ENCODE measurements around the gene HSPH1.

HSPH1 gene

DNA sequence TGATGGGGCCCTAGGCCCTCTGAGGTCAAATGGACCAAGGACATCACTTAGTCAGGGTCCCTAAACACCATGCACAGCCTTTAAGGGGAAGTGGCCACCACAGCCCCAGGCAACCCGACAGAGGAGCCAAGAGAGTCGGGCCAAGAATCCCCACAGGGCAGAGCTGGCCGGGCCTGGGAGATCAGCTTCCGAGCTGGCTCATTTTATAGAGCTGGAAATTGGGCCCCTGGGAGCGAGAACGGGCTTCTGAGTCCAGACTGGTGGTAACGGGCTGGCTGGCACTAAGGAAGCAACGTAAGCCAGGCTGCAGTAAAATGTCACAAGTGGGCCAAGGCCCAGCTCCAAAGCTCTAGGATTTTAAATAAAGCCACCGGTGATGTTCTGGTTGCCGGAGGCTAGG lies 51.1 kb downstream of the HSPH1 start:
- no peaks in the 10 kb centered on the region for H3K36me3 ChIP-seq (replicated peaks; ENCODE audit: insufficient read depth, low read length)
- H3K9ac ChIP-seq (ENCODE audit: low read length), result no peak overlapping the region
- no peak overlapping the region for H2AFZ ChIP-seq (ENCODE audit: low read length)
- H3K4me2 ChIP-seq (ENCODE audit: low read depth, low read length), result no peak overlapping the region
- no peaks in the 10 kb centered on the region for H3F3A ChIP-seq (ENCODE audit: insufficient read depth, low read length)
- H3K79me2 ChIP-seq (ENCODE audit: low read length), result no peaks in the 10 kb centered on the region
- no peak overlapping the region for H3K27ac ChIP-seq (ENCODE audit: low read length)
- H3K9me3 ChIP-seq (replicated peaks; ENCODE audit: insufficient read depth, low read length), result no peaks in the 10 kb centered on the region
- no peaks in the 10 kb centered on the region for H4K20me1 ChIP-seq (ENCODE audit: insufficient read depth, low read length)
- no peaks in the 10 kb centered on the region for H3K9me2 ChIP-seq (replicated peaks; ENCODE audit: insufficient read depth, low read length)
- TF ChIP-seq EZH2phosphoT487 (IDR thresholded peaks at IDR 0.05; ENCODE audit: low read length), result no peak
- no peak overlapping the region for H3K4me3 ChIP-seq (ENCODE audit: low read length)
- DNase-seq, result no peak
- H3K27me3 ChIP-seq (replicated peaks; ENCODE audit: insufficient read depth, low read length), result no peaks in the 10 kb centered on the region
- H3K4me1 ChIP-seq (ENCODE audit: low read length), result no peaks in the 10 kb centered on the region

DNA sequence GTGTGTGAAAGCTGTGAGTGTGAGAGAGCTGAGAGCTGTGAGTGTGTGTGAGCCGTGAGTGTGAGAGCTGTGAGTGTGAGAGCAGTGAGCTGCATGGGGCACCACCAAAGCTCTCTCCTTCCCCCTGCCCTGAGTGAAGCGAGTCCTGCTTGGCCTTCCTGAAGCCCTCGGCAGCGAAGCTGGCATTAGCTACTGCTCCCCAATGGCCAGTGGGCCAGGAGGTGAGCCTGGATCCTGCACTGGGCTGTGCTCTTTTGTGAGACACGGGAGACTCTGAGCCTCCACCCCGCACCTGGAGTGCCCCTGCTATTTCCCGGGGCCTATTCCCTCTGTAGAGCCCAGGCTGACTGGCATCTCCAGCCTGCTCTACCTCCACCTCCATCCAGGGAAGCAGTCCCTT lies 51.5 kb downstream of the HSPH1 start:
- TF ChIP-seq EZH2 (optimal IDR thresholded peaks at IDR 0.05; ENCODE audit: low read depth, low read length), result no peak
- no peak for TF ChIP-seq EZH2phosphoT487 (IDR thresholded peaks at IDR 0.05; ENCODE audit: low read length)
- TF ChIP-seq, protein P1, sequence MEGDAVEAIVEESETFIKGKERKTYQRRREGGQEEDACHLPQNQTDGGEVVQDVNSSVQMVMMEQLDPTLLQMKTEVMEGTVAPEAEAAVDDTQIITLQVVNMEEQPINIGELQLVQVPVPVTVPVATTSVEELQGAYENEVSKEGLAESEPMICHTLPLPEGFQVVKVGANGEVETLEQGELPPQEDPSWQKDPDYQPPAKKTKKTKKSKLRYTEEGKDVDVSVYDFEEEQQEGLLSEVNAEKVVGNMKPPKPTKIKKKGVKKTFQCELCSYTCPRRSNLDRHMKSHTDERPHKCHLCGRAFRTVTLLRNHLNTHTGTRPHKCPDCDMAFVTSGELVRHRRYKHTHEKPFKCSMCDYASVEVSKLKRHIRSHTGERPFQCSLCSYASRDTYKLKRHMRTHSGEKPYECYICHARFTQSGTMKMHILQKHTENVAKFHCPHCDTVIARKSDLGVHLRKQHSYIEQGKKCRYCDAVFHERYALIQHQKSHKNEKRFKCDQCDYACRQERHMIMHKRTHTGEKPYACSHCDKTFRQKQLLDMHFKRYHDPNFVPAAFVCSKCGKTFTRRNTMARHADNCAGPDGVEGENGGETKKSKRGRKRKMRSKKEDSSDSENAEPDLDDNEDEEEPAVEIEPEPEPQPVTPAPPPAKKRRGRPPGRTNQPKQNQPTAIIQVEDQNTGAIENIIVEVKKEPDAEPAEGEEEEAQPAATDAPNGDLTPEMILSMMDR (IDR thresholded peaks at IDR 0.05; ENCODE audit: low read length), result no peak
- no peak overlapping the region for H3K4me3 ChIP-seq (ENCODE audit: low read length)
- H3K9me2 ChIP-seq (replicated peaks; ENCODE audit: insufficient read depth, low read length), result no peaks in the 10 kb centered on the region
- no peaks in the 10 kb centered on the region for H3K9me3 ChIP-seq (replicated peaks; ENCODE audit: insufficient read depth, low read length)
- DNase-seq, result no peak
- H3K4me1 ChIP-seq (ENCODE audit: low read length), result no peaks in the 10 kb centered on the region
- no peaks in the 10 kb centered on the region for H3K79me2 ChIP-seq (ENCODE audit: low read length)
- H4K20me1 ChIP-seq (ENCODE audit: insufficient read depth, low read length), result no peaks in the 10 kb centered on the region
- no peaks in the 10 kb centered on the region for H3K36me3 ChIP-seq (replicated peaks; ENCODE audit: insufficient read depth, low read length)
- no peak overlapping the region for H2AFZ ChIP-seq (ENCODE audit: low read length)
- no peaks in the 10 kb centered on the region for H3K27me3 ChIP-seq (replicated peaks; ENCODE audit: insufficient read depth, low read length)
- H3K27ac ChIP-seq (ENCODE audit: low read length), result no peak overlapping the region
- no peak overlapping the region for H3K9ac ChIP-seq (ENCODE audit: low read length)
- no peak overlapping the region for H3K4me2 ChIP-seq (ENCODE audit: low read depth, low read length)
- H3F3A ChIP-seq (ENCODE audit: insufficient read depth, low read length), result no peaks in the 10 kb centered on the region

DNA sequence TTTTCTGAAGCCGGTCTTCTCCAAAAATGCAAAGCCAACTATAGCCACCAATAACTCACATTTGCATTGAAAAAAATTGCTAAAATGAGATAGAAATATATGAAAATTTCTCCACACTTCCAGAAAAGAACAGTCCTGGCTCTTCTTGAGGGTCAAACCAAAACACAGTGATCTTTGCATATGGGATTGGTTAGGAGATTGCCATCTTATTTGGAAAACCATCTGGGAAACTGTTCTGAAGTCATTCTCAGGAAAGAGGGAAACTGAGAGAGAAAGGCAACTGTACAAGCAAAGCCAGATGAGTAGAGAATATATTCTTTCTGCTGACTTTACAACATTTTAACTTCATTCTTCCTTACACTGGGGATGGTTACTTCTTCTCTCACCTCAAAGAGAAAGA lies 54.6 kb downstream of the HSPH1 start:
- Histone ChIP-seq H3K79me2 (ENCODE audit: low read length) (no peaks in the 10 kb centered on the region), H3K27ac (ENCODE audit: low read length) (no peak overlapping the region), H3F3A (ENCODE audit: insufficient read depth, low read length) (no peaks in the 10 kb centered on the region), H2AFZ (ENCODE audit: low read length) (no peak overlapping the region), H3K4me1 (ENCODE audit: low read length) (no peaks in the 10 kb centered on the region), H3K9me2 (replicated peaks; ENCODE audit: insufficient read depth, low read length) (no peaks in the 10 kb centered on the region), H3K4me2 (ENCODE audit: low read depth, low read length) (no peak overlapping the region), H3K9me3 (replicated peaks; ENCODE audit: insufficient read depth, low read length) (no peaks in the 10 kb centered on the region), H3K36me3 (replicated peaks; ENCODE audit: insufficient read depth, low read length) (no peaks in the 10 kb centered on the region), H3K9ac (ENCODE audit: low read length) (no peak overlapping the region), H3K27me3 (replicated peaks; ENCODE audit: insufficient read depth, low read length) (no peaks in the 10 kb centered on the region), H4K20me1 (ENCODE audit: insufficient read depth, low read length) (no peaks in the 10 kb centered on the region), H3K4me3 (ENCODE audit: low read length) (no peak overlapping the region)
- TF ChIP-seq EZH2 (optimal IDR thresholded peaks at IDR 0.05; ENCODE audit: low read depth, low read length), result no peak
- TF ChIP-seq, protein P1 (IDR thresholded peaks at IDR 0.05; ENCODE audit: low read length), result no peak
- TF ChIP-seq EZH2phosphoT487 (IDR thresholded peaks at IDR 0.05; ENCODE audit: low read length), result no peak
- DNase-seq, result no peak

DNA sequence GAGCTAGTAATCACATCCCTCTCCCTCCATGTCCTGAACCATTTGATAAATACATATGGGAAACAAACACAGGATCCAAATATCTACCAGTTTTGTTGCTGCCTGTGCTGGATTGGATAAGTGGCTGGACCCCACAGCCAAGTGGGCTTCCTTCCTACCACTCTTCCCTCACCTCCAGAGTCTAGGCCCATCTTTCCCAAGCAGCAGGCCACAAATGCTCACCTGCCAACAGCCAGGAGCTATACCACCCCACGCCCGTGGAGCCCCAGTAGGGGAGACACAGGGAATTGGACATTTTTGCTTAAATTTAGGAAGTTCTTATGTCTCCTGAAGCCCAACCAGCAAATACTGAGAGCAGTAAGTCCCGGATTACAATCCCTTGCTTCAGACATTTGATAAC lies 55.8 kb downstream of the HSPH1 start:
- Histone ChIP-seq H2AFZ (ENCODE audit: low read length) (no peak overlapping the region), H4K20me1 (ENCODE audit: insufficient read depth, low read length) (no peaks in the 10 kb centered on the region), H3K27me3 (replicated peaks; ENCODE audit: insufficient read depth, low read length) (no peaks in the 10 kb centered on the region), H3K36me3 (replicated peaks; ENCODE audit: insufficient read depth, low read length) (no peaks in the 10 kb centered on the region), H3K79me2 (ENCODE audit: low read length) (no peaks in the 10 kb centered on the region), H3K4me2 (ENCODE audit: low read depth, low read length) (no peak overlapping the region), H3K4me1 (ENCODE audit: low read length) (no peaks in the 10 kb centered on the region), H3K9me3 (replicated peaks; ENCODE audit: insufficient read depth, low read length) (no peaks in the 10 kb centered on the region), H3K27ac (ENCODE audit: low read length) (no peak overlapping the region), H3K9ac (ENCODE audit: low read length) (no peak overlapping the region), H3F3A (ENCODE audit: insufficient read depth, low read length) (no peaks in the 10 kb centered on the region), H3K4me3 (ENCODE audit: low read length) (no peak overlapping the region), H3K9me2 (replicated peaks; ENCODE audit: insufficient read depth, low read length) (no peaks in the 10 kb centered on the region)
- TF ChIP-seq, protein P1 (IDR thresholded peaks at IDR 0.05; ENCODE audit: low read length), result no peak
- TF ChIP-seq EZH2phosphoT487 (IDR thresholded peaks at IDR 0.05; ENCODE audit: low read length), result no peak
- no peak for DNase-seq
